GM19372 (cell line): ENCODE measurements around the gene APBB2.
A peak's percentile ranks its signal among the peaks of the same experiment; 100 is the strongest.

Source experiments
- ATAC-seq: cut with Tn5 transposase; IDR thresholded peaks from one replicate; pipeline ENCODE4 v1.9.1; 2021; ENCODE audit warnings: mild to moderate bottlenecking, low read depth, moderate library complexity; ENCODE audit not compliant: unreplicated experiment

The APBB2 gene

DNA sequence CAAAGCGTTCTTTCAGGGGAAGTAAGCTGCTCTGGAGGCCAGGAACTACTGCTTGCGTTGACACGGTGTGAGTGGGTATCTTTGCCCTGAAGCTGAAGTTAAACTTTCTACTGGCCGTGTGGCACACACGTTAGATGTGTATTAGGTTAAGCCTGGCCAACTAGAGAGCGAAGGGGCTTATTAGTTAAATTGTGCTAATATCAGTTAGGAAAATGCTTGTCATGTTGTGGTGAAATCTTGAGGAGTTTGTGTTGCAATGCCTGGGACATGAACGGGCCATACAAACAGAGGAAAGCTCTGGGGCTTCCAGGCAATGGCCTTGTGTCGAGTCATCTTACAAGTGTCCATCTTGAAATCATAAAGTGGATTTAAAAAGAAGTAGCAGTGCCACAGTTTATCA lies 402.0 kb downstream of the APBB2 start:
- no peak for ATAC-seq

DNA sequence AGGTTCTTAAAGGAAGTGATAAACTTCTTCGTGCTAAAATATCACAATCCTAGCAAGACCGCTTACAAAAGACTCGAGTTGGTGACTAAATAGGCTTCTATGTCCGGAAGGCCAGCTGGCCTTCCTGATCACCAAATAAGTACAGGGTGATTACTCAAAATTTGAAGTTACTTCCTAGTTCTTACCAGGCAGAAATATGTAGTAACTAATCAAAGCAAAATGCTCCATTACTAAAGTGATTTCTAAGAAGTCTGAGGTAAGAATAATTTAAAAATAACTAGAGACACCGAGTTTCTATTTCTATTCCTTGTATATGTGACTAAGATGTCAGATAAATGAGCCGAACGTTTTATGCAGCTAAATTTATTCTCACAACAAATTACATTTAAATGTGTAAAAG lies 402.4 kb downstream of the APBB2 start:
- no peak for ATAC-seq

DNA sequence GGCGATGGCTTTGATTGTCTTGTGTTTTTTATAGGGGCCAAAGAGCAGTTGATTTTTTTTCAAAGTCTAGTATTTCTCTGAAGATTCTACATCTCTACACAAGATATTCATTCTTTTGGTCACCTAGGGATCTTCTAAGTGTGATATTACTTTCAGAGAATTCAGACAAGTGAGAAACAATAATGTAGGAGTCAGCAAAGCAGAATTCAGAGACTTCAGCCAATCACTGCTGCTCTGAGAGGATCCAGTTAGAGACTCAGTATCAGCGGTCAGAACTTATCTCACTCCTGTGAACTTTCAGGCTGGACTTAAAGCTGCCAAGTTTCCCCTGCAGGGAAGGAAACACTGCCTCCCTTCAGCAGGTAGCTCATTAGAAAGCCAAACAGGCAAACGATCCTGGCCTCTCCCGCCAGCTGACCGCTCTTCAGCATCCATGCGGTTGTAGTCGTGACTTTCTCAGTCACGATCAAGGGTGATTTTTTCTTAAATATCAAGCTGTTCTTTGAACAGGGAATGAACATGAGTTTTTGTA lies 405.4 kb downstream of the APBB2 start:
- no peak for ATAC-seq

- no peak for ATAC-seq
Measured at GRCh38 chr4:40804598-40804997, 409.7 kb downstream of the APBB2 start.

GRCh38 chr4:40800064-40800463 lies 414.3 kb downstream of the APBB2 start:
- peak; percentile 91 for ATAC-seq

DNA sequence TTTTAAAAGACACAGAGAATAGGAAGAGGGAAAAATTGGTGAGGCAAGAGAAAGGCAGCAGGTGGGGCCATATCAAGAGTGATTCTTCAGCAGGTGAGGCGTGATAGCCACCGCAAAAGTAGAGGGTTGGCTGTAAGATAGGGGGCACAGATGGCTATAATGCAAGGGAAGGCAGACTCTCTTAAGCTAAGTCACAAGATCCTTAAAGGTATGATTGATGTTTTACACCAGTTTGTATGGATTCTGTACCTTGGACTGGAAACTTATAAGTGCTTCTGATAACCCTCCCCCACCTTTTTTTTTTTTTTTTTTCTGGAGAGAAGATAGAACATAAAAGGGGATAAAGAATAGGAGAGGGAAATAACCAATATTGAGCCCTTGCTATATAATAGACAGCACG lies 424.6 kb downstream of the APBB2 start:
- ATAC-seq = no peak

- ATAC-seq = no peak
Measured at GRCh38 chr4:40789031-40789430, 425.3 kb downstream of the APBB2 start.

GRCh38 chr4:40788331-40788730 lies 426.0 kb downstream of the APBB2 start:
- no peak for ATAC-seq

DNA sequence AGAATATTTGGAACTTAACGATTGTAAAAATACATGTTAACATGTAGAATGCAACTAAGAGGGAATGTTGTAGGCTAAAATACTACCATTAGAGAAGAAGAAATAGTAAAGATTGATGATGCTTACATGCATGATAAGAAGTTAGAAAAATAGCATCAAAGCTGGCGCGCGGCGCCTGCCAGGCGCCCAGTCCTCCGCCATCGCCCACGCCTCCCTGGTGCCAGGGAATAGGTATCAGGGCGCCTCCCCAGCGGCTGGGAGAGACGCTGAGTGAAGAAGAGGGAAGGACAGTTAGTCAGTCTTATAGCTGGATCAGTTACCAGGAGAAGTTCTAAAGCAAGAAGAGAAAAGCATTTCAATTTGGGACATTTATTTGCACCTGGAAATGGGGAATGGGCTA lies 428.6 kb downstream of the APBB2 start:
- no peak for ATAC-seq

DNA sequence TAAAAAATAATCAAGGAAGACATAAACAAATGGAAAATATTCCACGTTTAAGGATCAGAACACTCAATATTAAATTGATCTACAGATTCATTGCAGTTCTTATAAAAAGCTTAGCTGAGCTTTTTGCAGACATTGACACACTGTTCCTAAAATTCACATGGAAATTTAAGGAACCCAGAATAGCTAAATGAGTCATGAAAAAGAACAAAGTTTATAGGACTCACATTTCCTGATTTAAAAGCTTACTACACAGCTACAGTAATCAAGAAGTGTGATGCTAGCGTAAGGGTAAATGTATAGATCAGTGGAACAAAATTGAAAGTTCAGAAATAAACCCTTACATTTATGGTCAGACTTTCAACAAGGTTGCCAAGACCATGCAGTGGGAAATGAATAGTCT lies 431.5 kb downstream of the APBB2 start:
- no peak for ATAC-seq

DNA sequence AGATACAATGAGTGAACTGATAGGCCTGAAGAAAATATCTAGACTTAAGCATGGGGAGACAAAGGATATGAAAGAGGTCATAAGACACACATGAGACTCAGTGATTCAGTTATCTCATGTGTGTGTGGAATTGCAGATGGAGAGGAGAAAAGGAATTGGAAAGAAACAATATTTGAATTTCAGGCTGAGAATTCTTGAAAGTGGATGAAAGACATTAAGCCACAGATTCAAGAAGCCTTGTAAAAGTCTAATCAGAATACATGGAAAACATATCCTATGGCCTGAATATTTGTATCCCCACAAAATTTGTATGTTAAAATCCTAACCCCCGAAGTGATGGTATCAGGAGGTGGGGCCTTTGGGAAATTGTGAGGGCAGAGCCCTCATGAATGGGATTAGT lies 436.3 kb downstream of the APBB2 start:
- no peak for ATAC-seq

DNA sequence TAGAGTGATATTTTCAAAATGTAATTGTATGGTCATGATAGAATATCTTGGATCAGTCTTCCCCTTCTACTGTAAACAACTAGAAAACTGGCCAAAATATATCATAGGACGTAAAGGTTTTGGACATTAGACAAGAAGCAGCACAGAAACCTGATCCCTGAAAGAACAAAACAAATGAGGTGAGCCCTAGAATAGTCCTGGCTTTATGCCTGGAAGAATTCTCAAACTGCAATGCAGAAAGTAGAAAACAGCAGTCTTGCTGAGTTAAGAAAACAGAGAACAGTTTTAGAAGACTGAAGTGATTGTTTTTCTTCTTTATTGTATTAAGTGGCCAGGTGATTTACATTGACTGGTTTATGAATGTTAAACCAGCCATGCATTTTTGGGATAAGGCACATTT lies 445.1 kb downstream of the APBB2 start:
- ATAC-seq = no peak

DNA sequence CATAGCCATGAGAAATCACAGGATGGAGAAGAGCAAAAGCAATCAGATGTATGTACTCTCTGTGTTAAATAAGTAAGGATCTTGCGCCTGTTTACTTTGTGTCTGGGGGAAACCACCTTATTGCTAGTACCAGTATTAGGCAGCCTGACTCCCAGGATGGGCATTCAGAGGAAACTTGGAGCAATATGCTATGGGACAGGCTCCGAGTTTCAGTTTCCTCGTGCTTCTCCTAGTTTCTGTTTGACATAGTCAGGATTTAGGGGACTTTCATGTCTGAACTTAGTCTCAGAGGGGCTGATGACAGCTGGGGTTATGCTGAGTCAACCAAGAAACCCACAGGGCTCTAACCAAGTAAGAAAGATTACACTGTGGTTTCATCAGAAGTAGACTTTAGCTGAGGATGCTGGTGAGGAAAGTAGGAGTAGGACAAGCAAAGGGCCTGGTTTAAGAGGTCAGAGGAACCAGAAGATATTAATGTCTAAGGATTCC lies 451.1 kb downstream of the APBB2 start:
- ATAC-seq = peak; percentile 99
